Erythroblast (primary cell): Measurements from ENCODE around the gene LPXN.

Experiments
- GATA1 ChIP-seq: IDR thresholded peaks from 2 replicates; pipeline ENCODE4 v1.6.1; 2011; ENCODE audit warnings: low read depth, mild to moderate bottlenecking, control low read depth, low read length, moderate library complexity
- POLR2A ChIP-seq: IDR thresholded peaks from 2 replicates; pipeline ENCODE4 v1.6.1; 2011; ENCODE audit warnings: mild to moderate bottlenecking, low read length

DNA sequence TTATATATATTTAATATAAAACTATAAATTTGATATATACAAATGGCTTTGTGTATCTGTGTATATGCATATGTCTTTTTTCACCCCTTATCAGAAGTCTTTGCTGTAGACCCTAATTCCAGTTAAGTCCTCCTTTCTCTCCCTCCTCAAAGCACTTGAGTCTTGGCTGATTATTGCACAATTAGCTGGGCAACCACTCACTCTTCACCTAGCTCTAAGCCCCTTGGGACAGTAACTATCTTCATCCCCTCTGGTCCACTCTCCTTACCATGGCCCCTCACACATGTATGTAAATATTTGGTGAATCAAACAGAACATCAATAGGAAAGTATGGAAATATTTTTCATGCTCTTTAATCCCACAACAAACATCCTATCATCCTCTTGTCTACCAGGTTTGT, 66.8 kb downstream of the LPXN start:
- TF ChIP-seq POLR2A (no peak), GATA1 (no peak)
